Measurements from ENCODE around the gene TCF7. TPM values are rescaled to one million over a fixed set of nuclear protein-coding genes. Genes with fewer than 3 reads are reported as not detected.

TCF7 gene
- polyA plus RNA-seq, 1 experiment = 2.1 TPM

DNA sequence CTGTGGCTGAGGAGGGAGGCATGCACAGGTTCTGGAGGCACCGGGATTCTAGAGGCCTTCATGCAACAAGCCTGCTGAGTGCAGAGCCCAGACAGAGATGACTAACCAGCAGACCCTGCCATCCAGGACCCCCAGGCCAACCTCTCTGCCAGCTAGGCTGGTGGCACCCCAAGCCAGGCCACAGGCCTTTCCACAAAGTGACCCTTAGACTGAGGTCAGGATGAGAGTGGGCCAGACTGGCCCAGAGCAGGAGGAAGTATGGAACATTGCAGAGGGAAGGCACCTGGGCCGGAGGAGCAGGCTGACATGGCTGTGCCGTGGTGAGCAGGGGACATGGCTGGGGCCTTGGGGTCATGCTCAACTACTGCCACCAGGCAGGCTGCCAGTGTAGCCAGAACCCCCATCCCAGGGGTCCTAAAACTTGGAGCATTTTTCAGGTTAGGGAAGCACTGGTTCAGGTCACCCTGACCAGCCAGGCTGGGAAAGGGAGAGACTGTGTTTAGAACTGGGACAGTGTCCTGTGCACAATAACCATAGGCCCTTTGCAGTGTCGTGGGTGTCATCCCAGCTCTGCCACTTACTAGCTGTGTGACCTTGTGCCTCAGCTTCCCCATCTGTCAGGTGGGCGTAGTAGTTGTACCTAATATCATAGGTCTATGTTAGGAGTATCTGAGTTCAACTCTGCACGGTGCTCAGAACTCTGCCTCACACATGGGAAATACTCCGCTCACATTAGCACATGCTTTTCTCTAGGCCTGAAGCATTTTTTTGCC is 17.3 kb downstream of the TCF7 start:
- TF ChIP-seq, protein P1, sequence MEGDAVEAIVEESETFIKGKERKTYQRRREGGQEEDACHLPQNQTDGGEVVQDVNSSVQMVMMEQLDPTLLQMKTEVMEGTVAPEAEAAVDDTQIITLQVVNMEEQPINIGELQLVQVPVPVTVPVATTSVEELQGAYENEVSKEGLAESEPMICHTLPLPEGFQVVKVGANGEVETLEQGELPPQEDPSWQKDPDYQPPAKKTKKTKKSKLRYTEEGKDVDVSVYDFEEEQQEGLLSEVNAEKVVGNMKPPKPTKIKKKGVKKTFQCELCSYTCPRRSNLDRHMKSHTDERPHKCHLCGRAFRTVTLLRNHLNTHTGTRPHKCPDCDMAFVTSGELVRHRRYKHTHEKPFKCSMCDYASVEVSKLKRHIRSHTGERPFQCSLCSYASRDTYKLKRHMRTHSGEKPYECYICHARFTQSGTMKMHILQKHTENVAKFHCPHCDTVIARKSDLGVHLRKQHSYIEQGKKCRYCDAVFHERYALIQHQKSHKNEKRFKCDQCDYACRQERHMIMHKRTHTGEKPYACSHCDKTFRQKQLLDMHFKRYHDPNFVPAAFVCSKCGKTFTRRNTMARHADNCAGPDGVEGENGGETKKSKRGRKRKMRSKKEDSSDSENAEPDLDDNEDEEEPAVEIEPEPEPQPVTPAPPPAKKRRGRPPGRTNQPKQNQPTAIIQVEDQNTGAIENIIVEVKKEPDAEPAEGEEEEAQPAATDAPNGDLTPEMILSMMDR (IDR thresholded peaks at IDR 0.05; ENCODE audit: low read depth, low read length) = no peak
- no peak overlapping the region for H3K27ac ChIP-seq (ENCODE audit: low read depth, low read length)
- DNase-seq (ENCODE audit: low read depth, low spot score) = no peak
- H3K4me3 ChIP-seq (ENCODE audit: low read depth, low read length) = no peak overlapping the region
- no peaks in the 10 kb centered on the region for H3K27me3 ChIP-seq (ENCODE audit: control insufficient read depth, insufficient read depth, low read length)
- ChIA-PET CTCF (interaction anchor here (20.0 kb wide), 1 partner anchor 92 kb away, joined by 458 read pairs; no protein-coding TSS in a partner anchor), POLR2A (no interaction called here)
- no peaks in the 10 kb centered on the region for H3K9me3 ChIP-seq (ENCODE audit: control insufficient read depth, insufficient read depth, low read length)

DNA sequence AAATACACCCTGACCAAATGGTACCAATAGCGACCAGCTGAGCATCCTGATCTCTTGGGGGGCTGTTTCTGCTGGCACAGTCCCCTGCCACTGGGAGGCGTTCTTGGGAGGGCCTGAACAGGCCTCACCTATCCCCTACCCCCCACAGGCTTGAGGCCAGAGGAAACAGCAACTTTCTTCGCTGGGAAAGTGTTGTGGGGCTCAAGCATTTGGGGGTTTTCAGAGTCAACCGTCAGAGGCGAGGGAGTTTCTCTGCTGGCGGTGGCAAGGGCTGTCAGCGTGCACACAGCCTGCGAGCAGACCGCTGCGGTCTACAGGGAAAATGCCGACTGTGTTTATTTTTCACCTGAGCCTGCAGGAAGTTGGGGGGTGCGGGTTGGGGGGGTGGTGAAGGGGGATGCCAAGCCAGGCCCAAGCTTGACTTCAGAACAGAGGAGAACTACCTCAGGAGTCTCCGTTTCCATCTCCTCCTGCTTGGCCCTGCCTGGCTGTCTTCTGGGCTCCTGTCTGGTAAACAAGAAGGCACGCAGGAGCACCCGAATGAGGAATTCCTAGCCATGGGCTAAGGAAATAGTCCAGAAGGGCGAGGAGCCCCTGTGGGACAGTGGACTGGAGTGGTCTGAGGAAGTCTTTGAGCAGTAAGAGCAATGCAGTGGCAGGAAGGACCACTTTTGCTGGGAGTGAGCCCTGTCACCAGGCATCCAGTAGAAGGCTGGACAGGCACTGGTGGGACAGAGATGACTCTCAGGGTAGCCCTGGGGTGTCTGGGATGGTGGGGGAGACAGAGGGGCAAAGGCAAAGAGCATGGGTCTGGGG is 18.1 kb downstream of the TCF7 start:
- Histone ChIP-seq H3K4me3 (ENCODE audit: low read depth, low read length) (no peak overlapping the region), H3K9me3 (ENCODE audit: control insufficient read depth, insufficient read depth, low read length) (no peaks in the 10 kb centered on the region), H3K27me3 (ENCODE audit: control insufficient read depth, insufficient read depth, low read length) (no peaks in the 10 kb centered on the region), H3K27ac (ENCODE audit: low read depth, low read length) (no peak overlapping the region)
- no peak for DNase-seq (ENCODE audit: low read depth, low spot score)
- ChIA-PET POLR2A (no interaction called here), CTCF (interaction anchor here (20.0 kb wide), 1 partner anchor 93 kb away, joined by 458 read pairs; no protein-coding TSS in a partner anchor)
- TF ChIP-seq, protein P1 (IDR thresholded peaks at IDR 0.05; ENCODE audit: low read depth, low read length) = no peak

DNA sequence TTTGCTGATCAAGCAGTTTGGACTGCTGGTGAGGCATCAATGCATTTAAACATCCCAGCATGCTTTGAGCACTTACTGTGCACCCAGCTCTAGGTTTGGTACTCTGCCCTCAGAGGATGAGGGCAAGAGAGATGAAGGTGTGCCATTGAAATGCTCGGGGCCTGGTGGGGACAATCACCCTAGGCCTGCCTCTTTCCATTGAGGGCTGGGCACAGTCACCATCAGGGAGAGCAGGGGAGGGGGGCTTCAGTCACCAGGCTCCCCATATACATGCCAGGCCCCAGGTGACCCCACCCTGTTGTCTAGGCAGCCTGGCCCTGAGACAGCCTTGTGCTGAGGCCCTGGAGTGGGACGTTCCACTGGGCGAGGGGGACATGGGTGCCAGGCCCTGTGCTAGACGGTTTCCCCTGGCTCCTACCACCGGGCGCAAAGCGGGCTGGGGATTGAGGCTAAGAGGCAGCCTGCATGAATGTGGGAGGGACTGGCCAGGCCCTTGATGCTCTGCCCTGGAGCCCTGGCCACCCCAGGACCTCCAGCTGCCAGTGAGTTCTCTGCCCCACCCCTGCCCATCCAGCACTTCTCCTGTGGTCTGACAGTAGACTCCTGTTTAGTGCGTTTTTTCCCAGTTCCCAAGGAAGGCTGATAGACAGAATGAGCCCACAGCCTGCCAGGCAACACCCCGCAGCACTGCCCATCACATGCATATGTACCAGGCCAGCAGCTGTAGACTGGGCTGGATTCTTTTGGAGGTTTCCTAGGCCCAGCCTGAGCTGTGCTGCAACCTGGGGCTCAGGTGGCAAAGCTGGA is 18.9 kb downstream of the TCF7 start:
- Histone ChIP-seq H3K4me3 (ENCODE audit: low read depth, low read length) (no peak overlapping the region), H3K27me3 (ENCODE audit: control insufficient read depth, insufficient read depth, low read length) (no peaks in the 10 kb centered on the region), H3K27ac (ENCODE audit: low read depth, low read length) (no peak overlapping the region), H3K9me3 (ENCODE audit: control insufficient read depth, insufficient read depth, low read length) (no peaks in the 10 kb centered on the region)
- ChIA-PET CTCF (interaction anchor here (20.0 kb wide), 1 partner anchor 94 kb away, joined by 458 read pairs; no protein-coding TSS in a partner anchor), POLR2A (no interaction called here)
- no peak for DNase-seq (ENCODE audit: low read depth, low spot score)
- TF ChIP-seq, protein P1 (IDR thresholded peaks at IDR 0.05; ENCODE audit: low read depth, low read length) = no peak

DNA sequence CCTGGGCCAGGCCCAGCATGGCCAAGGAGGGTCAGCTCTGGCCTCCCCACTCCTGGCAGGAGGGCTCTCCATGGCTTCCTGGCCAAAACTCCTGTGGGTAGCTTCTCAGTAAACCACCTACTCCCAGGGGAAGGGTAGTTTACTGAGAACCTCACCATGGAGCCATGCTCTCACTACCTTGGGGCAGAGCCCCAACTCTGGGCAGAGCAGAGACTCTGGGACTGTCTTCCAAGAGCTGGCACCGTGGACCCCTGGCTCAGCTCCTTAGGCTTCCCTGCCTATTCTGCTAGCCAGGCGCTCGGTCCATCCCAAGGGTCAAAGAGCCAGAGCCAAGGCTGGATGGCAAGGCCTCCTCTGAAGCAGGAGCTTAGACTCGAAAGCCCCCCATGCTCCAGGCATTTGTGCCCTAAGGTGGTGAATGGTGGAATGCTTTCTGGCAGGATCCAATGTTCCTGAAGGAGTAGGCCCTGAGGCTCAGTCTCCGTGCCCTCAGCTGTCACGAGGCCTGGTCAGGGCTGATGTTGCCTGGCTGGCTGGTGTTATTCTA is 19.6 kb downstream of the TCF7 start:
- Histone ChIP-seq H3K27me3 (ENCODE audit: control insufficient read depth, insufficient read depth, low read length) (no peaks in the 10 kb centered on the region), H3K27ac (ENCODE audit: low read depth, low read length) (no peak overlapping the region), H3K4me3 (ENCODE audit: low read depth, low read length) (no peak overlapping the region), H3K9me3 (ENCODE audit: control insufficient read depth, insufficient read depth, low read length) (no peaks in the 10 kb centered on the region)
- no peak for DNase-seq (ENCODE audit: low read depth, low spot score)
- ChIA-PET CTCF (interaction anchor here (0.7 to 20.0 kb wide), 2 partner anchors 32 to 94 kb away, joined by 4 to 458 read pairs; no protein-coding TSS in a partner anchor), POLR2A (no interaction called here)
- TF ChIP-seq, protein P1 (IDR thresholded peaks at IDR 0.05; ENCODE audit: low read depth, low read length) = no peak
